HUES64 (cell line): ENCODE results near the gene OR2A25.
"Not testable (repeated sequence)": the region's sequence is repeated elsewhere in the genome, so short reads cannot be mapped to it uniquely, and the experiment has no call there.

Source experiments
- H3K27ac ChIP-seq: 2 replicates; pipeline ENCODE4 v1.7.0; 2013; ENCODE audit warnings: low read depth, low read length, inconsistent platforms
- H3K27me3 ChIP-seq: 2 replicates; pipeline ENCODE4 v1.6.1; 2013; ENCODE audit warnings: mild to moderate bottlenecking, low read length; ENCODE audit not compliant: insufficient read depth
- H3K36me3 ChIP-seq: 2 replicates; pipeline ENCODE4 v1.6.1; 2013; ENCODE audit warnings: mild to moderate bottlenecking, low read length; ENCODE audit not compliant: insufficient read depth
- H3K4me1 ChIP-seq: 2 replicates; pipeline ENCODE4 v1.6.1; 2013; ENCODE audit warnings: mild to moderate bottlenecking, low read length, moderate library complexity; ENCODE audit not compliant: insufficient read depth
- H3K4me3 ChIP-seq: 2 replicates; pipeline ENCODE4 v1.5.1; 2013; ENCODE audit warnings: mild to moderate bottlenecking, low read length, moderate library complexity
- H3K9ac ChIP-seq: 2 replicates; pipeline ENCODE4 v1.6.1; 2013; ENCODE audit warnings: mild to moderate bottlenecking, low read depth, low read length
- H3K9me3 ChIP-seq: 2 replicates; pipeline ENCODE4 v1.6.1; 2013; ENCODE audit warnings: low read depth, low read length; ENCODE audit not compliant: insufficient read depth
- WGBS: fragments of 150-250, 120-280 bp; methylation state at CpG from one replicate; pipeline ENCODE4 v1.1.7; 2013; ENCODE audit warnings: missing lambda C conversion rate; 5-methylcytosine and 5-hydroxymethylcytosine counted together

OR2A25 gene

GRCh38 chr7:144035385-144035784, 34.2 kb upstream of the OR2A25 start:
- no peaks in the 10 kb centered on the region for H3K27me3 ChIP-seq
- H3K27ac ChIP-seq, result no peak overlapping the region
- no peaks in the 10 kb centered on the region for H3K36me3 ChIP-seq
- no peak overlapping the region for H3K4me3 ChIP-seq
- no peaks in the 10 kb centered on the region for H3K4me1 ChIP-seq
- H3K9me3 ChIP-seq, result no peaks in the 10 kb centered on the region
- no peak overlapping the region for H3K9ac ChIP-seq

- no peaks in the 10 kb centered on the region for H3K9me3 ChIP-seq
- no peaks in the 10 kb centered on the region for H3K27me3 ChIP-seq
- H3K4me1 ChIP-seq, result no peaks in the 10 kb centered on the region
- 57% methylated on average over 1 of the region's 1 CpG for WGBS
- H3K27ac ChIP-seq, result no peak overlapping the region
- no peak overlapping the region for H3K4me3 ChIP-seq
- no peak overlapping the region for H3K9ac ChIP-seq
- H3K36me3 ChIP-seq, result no peaks in the 10 kb centered on the region
Observed at GRCh38 chr7:144036302-144036885, 33.2 kb upstream of the OR2A25 start.

DNA sequence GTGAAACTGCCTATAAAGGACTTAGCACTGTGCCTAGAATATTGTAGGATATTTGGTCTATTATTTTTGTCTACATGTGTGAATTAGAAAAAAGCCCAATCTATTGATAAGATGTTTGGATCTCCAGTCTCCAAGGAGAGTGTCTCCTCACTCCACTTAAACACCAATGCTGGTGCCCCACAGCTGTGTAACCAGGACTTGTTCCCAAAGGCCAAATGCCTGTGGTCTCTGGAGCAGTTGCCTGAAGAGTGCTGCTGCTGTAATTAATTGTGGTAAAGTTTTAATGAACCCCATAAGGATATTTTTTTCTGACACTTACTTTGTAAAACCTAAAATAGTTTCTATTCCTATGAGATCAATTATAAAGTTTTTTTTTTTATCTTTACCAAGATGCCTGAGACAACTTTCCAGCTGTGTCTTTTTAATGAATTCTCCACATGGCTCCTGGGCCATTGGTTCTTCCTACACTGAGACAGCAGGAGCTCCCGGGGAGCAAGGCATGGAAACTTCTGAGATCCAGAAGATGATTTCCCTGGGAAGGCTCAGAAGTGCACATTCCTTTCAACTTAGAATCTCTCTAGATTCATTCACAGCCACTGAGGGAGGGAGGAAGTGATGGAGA, 32.1 kb upstream of the OR2A25 start:
- no peaks in the 10 kb centered on the region for H3K27me3 ChIP-seq
- no peaks in the 10 kb centered on the region for H3K4me1 ChIP-seq
- no peak overlapping the region for H3K4me3 ChIP-seq
- H3K9ac ChIP-seq, result no peak overlapping the region
- WGBS, result 79% methylated on average over 1 of the region's 1 CpG
- H3K36me3 ChIP-seq, result no peaks in the 10 kb centered on the region
- H3K27ac ChIP-seq, result no peak overlapping the region
- no peaks in the 10 kb centered on the region for H3K9me3 ChIP-seq

GRCh38 chr7:144038887-144039286, 30.7 kb upstream of the OR2A25 start:
- 72% methylated on average over 4 of the region's 4 CpGs for WGBS
- Histone ChIP-seq H3K4me1 (no peaks in the 10 kb centered on the region), H3K27me3 (no peaks in the 10 kb centered on the region), H3K9ac (no peak overlapping the region), H3K9me3 (no peaks in the 10 kb centered on the region), H3K36me3 (no peaks in the 10 kb centered on the region), H3K4me3 (no peak overlapping the region), H3K27ac (no peak overlapping the region)

DNA sequence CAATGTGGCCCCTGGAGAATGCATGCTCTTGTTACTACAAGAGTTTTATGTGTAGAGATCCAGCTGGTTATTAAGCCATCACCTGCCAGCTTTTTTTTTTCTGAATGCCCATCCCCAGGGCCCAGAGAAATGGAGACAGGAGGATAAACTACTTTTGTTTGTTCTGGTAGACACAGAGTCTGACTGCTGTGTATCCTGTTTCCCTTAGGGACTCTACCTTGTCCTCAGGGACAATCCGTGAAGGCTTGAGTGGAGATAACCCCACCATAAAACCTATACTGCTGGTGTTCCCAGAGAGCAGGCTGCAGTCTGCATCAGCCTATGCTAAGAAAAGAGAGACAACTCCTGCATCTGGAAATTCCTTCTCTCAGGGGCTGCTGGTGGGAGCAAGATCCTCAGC, 21.0 kb upstream of the OR2A25 start, which contains the start of gene OR2A5:
TSS of gene OR2A5 (plus strand) at position 301 of the 400 bp plus-strand sequence. CDS start 1,454 bp downstream, outside the sequence.
- Histone ChIP-seq H3K36me3 (no peaks in the 10 kb centered on the region), H3K4me1 (no peaks in the 10 kb centered on the region), H3K9me3 (no peaks in the 10 kb centered on the region), H3K9ac (no peak within 1 kb of the TSS), H3K27ac (no peak within 1 kb of the TSS), H3K27me3 (no peaks in the 10 kb centered on the region), H3K4me3 (no peak within 1 kb of the TSS)
- WGBS, result 88% methylated on average over 1 of the region's 1 CpG

DNA sequence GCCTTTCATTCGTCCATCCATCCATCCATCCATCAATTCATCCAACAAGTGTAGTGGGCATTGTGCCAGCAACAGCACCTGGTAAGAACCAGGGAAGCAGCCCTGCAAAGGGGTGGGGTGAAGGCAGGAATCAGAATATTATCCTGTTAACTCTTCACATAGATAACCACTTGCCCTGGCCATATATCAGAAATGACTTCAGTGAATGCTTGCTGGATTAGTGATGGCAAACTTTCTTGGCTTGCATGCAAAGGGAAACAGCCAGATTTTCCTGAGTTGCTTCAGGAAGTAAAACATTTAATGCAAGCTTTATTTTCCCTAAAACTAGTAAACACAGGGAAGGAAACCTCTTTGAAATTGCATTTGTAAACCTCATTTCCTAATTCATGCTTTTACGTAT, 20.1 kb upstream of the OR2A25 start:
- no peaks in the 10 kb centered on the region for H3K36me3 ChIP-seq
- no peak overlapping the region for H3K4me3 ChIP-seq
- 100% methylated on average over 1 of the region's 2 CpGs for WGBS
- no peaks in the 10 kb centered on the region for H3K27me3 ChIP-seq
- H3K4me1 ChIP-seq, result no peaks in the 10 kb centered on the region
- no peak overlapping the region for H3K9ac ChIP-seq
- H3K9me3 ChIP-seq, result no peaks in the 10 kb centered on the region
- H3K27ac ChIP-seq, result no peak overlapping the region

DNA sequence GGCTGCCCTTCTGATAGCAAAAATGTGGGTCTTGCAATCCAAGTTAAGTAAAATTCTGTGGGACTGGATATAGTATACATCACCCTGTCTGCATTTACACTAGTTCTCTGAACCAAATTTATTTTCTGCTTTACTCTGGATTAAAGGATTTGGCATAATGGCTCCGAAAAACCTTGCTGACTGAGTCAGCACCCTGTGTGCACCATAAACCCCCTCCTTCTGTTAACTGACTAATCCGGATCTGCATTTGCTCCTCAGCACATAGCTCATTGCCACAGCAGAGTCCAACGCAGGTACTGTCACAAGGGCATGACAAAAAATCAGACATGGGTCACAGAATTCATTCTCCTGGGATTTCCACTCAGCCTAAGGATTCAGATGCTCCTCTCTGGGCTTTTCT, 19.5 kb upstream of the OR2A25 start:
- Histone ChIP-seq H3K9me3 (no peaks in the 10 kb centered on the region), H3K4me1 (no peaks in the 10 kb centered on the region), H3K27me3 (no peaks in the 10 kb centered on the region), H3K36me3 (no peaks in the 10 kb centered on the region), H3K4me3 (no peak overlapping the region), H3K27ac (no peak overlapping the region), H3K9ac (no peak overlapping the region)
- 81% methylated on average over 3 of the region's 3 CpGs for WGBS

- not testable (repeated sequence) for H3K27me3 ChIP-seq, H3K9me3 ChIP-seq, H3K4me3 ChIP-seq, H3K9ac ChIP-seq, H3K4me1 ChIP-seq, H3K36me3 ChIP-seq, H3K27ac ChIP-seq
- WGBS, result 92% methylated on average over 8 of the region's 8 CpGs
Observed at GRCh38 chr7:144050884-144051283, 18.7 kb upstream of the OR2A25 start.

DNA sequence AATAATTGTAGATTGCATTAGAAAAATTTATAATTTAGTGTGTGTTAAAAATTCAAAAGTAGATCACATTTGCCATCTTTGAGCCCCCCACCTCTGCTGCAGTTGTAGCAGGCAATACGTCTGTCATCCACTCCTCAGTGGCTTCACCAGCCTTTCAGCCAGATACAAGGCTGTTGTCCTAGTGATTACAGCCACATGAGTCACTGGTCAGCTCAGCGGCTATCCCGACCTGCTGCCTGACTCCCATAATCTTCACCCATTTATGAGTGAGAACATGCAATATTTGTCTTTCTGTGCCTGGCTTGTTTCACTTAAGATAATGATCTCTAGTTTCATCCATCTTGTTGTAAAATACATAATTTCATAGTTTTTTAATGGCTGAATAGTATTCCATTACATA, 11.7 kb upstream of the OR2A25 start:
- Histone ChIP-seq H3K27me3 (no peaks in the 10 kb centered on the region), H3K9ac (no peak overlapping the region), H3K4me1 (no peaks in the 10 kb centered on the region), H3K4me3 (no peak overlapping the region), H3K36me3 (no peaks in the 10 kb centered on the region), H3K27ac (no peak overlapping the region), H3K9me3 (0 out of 2 replicates have a peak, but pooled peaks cover 4% of the 10 kb centered on the region)
- 94% methylated on average over 3 of the region's 3 CpGs for WGBS

- no peaks in the 10 kb centered on the region for H3K36me3 ChIP-seq
- 0 out of 2 replicates have a peak, but pooled peaks cover 4% of the 10 kb centered on the region for H3K9me3 ChIP-seq
- WGBS, result 69% methylated on average over 3 of the region's 3 CpGs
- H3K4me3 ChIP-seq, result no peak overlapping the region
- H3K27me3 ChIP-seq, result no peaks in the 10 kb centered on the region
- H3K4me1 ChIP-seq, result no peaks in the 10 kb centered on the region
- no peak overlapping the region for H3K27ac ChIP-seq
- no peak overlapping the region for H3K9ac ChIP-seq
Observed at GRCh38 chr7:144063710-144064109, 5.9 kb upstream of the OR2A25 start.

DNA sequence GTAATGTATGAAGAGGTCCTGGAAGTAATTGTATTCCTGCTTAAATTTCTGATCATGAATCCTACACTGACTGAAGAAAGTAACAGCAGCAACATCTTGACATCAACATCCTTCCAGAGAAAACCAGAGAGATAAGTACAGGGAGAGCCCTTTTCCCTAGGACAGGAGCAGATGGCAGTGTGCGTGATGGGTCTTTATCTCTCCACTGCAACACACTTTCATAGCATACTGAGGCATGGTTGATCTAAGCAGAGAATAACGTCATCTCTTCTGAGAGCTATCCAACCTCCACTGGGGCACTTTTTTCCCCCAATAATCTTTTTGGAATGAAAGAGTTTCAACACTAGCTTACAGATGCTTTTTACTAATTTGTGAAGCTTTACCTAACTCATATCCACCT, 342 bp downstream of the OR2A25 start:
- H3K9ac ChIP-seq, result no peak overlapping the region
- no peaks in the 10 kb centered on the region for H3K4me1 ChIP-seq
- WGBS, result 81% methylated on average over 2 of the region's 2 CpGs
- no peak overlapping the region for H3K27ac ChIP-seq
- no peaks in the 10 kb centered on the region for H3K36me3 ChIP-seq
- H3K4me3 ChIP-seq, result no peak overlapping the region
- H3K27me3 ChIP-seq, result no peaks in the 10 kb centered on the region
- no peaks in the 10 kb centered on the region for H3K9me3 ChIP-seq

DNA sequence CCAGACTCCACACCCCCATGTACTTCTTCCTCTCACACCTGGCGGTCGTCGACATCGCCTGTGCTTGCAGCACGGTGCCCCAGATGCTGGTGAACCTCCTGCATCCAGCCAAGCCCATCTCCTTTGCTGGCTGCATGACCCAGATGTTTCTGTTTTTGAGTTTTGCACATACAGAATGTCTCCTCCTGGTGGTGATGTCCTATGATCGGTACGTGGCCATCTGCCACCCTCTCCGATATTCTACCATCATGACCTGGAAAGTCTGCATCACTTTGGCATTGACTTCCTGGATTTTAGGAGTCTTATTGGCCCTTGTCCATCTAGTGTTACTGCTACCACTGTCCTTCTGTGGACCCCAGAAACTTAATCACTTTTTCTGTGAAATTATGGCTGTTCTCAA, 4.8 kb downstream of the OR2A25 start:
- Histone ChIP-seq H3K27me3 (no peaks in the 10 kb centered on the region), H3K36me3 (no peaks in the 10 kb centered on the region), H3K9ac (no peak overlapping the region), H3K4me3 (no peak overlapping the region), H3K27ac (no peak overlapping the region), H3K9me3 (no peaks in the 10 kb centered on the region), H3K4me1 (no peaks in the 10 kb centered on the region)
- 93% methylated on average over 8 of the region's 8 CpGs for WGBS
